ENCODE results near the gene DOP1A. TPM values are rescaled to one million over a fixed set of nuclear protein-coding genes. Genes with fewer than 3 reads are reported as not detected.

Gene DOP1A
- polyA plus RNA-seq, 1 of the 3 experiments (the other 2 are of a cell fraction) = 3.4 TPM

- ChIA-PET POLR2A (no interaction called here), CTCF (interaction anchor here (0.7 kb wide), 1 partner anchor 122 kb away, joined by 5 read pairs; no protein-coding TSS in a partner anchor)
- no peak overlapping the region for H3K27ac ChIP-seq (ENCODE audit: low read depth in 2 of 2, low read length in 1 of 2)
- no peaks in the 10 kb centered on the region for H3K27me3 ChIP-seq (ENCODE audit: insufficient read depth)
- no peak overlapping the region for H3K9ac ChIP-seq
- TF ChIP-seq FOSL2 (IDR thresholded peaks at IDR 0.05; ENCODE audit: borderline replicate concordance, low read depth) (no peak), CHD2 (IDR thresholded peaks at IDR 0.05; ENCODE audit: low read length, partially characterized antibody) (no peak), JUND (IDR thresholded peaks at IDR 0.05) (no peak), USF2 (IDR thresholded peaks at IDR 0.05; ENCODE audit: borderline replicate concordance, low read depth, low read length) (no peak), POLR2AphosphoS5 (IDR thresholded peaks at IDR 0.05; ENCODE audit: low read depth, low read length) (no peak), GATA2 (CRISPR knock-in tag; IDR thresholded peaks at IDR 0.05) (no peak), EP300 (IDR thresholded peaks at IDR 0.05; ENCODE audit: borderline replicate concordance in 1 of 2, low read depth in 1 of 2, low read length in 1 of 2) (no peak), MXI1 (IDR thresholded peaks at IDR 0.05; ENCODE audit: low read depth, low read length) (no peak), TEAD4 (IDR thresholded peaks at IDR 0.05; ENCODE audit: borderline replicate concordance, insufficient read depth) (no peak), SMC3 (IDR thresholded peaks at IDR 0.05; ENCODE audit: low read depth, low read length) (no peak), RXRA (IDR thresholded peaks at IDR 0.05; ENCODE audit: borderline replicate concordance, low read depth) (no peak)
- 85% methylated on average over 3 of the region's 3 CpGs for WGBS (ENCODE audit: low lambda C conversion rate)
- H3K36me3 ChIP-seq (replicated peaks in 1 of 2; ENCODE audit: control insufficient read depth in 1 of 2, insufficient read depth in 2 of 2, low read length in 1 of 2) = no peaks in the 10 kb centered on the region
- no peak overlapping the region for H3K4me3 ChIP-seq (ENCODE audit: low read depth in 2 of 2, low read length in 1 of 2)
- peaks cover 0 to 6% of the 10 kb centered on the region in 2 experiments; a peak in 2 of 4 replicates for H3K4me1 ChIP-seq (ENCODE audit: control insufficient read depth in 1 of 2, insufficient read depth in 2 of 2, low read depth in 1 of 2, low read length in 1 of 2)
- peaks cover 7% of the 10 kb centered on the region; the same call in 1 of the 2 replicates for H3K79me2 ChIP-seq (ENCODE audit: insufficient read depth)
- H4K20me1 ChIP-seq (ENCODE audit: insufficient read depth) = no peaks in the 10 kb centered on the region
- H3K9me3 ChIP-seq = no peaks in the 10 kb centered on the region
- H2AFZ ChIP-seq (ENCODE audit: low read depth) = no peak overlapping the region
- H3F3A ChIP-seq (replicated peaks; ENCODE audit: insufficient read depth) = peaks cover 8% of the 10 kb centered on the region
- H3K9me2 ChIP-seq = no peaks in the 10 kb centered on the region
- no peak for DNase-seq
- no peak overlapping the region for H3K4me2 ChIP-seq
Observed at GRCh38 chr6:83092756-83093399, 25.4 kb downstream of the DOP1A start.

GRCh38 chr6:83096791-83097190, 29.3 kb downstream of the DOP1A start:
- no peak for DNase-seq
- no peaks in the 10 kb centered on the region for H3K27me3 ChIP-seq (ENCODE audit: insufficient read depth)
- H3K4me2 ChIP-seq = 0 out of 2 replicates have a peak overlapping the region, but pooled peaks have one; percentile 36
- peaks cover 8% of the 10 kb centered on the region for H3F3A ChIP-seq (replicated peaks; ENCODE audit: insufficient read depth)
- peaks cover 0 to 6% of the 10 kb centered on the region in 2 experiments; a peak in 2 of 4 replicates for H3K4me1 ChIP-seq (ENCODE audit: control insufficient read depth in 1 of 2, insufficient read depth in 2 of 2, low read depth in 1 of 2, low read length in 1 of 2)
- WGBS (ENCODE audit: low lambda C conversion rate) = 85% methylated on average over 2 of the region's 2 CpGs
- no peaks in the 10 kb centered on the region for H3K9me2 ChIP-seq
- CTCF ChIA-PET = interaction anchor here (1.4 to 4.4 kb wide), 3 partner anchors 12 to 30 kb away, joined by 4 to 22 read pairs (median 5); partner anchors contain the start of genes DOP1A and UBE3D
- H3K36me3 ChIP-seq (replicated peaks in 1 of 2; ENCODE audit: control insufficient read depth in 1 of 2, insufficient read depth in 2 of 2, low read length in 1 of 2) = peaks cover 4 to 8% of the 10 kb centered on the region in 2 experiments
- TF ChIP-seq RXRA (IDR thresholded peaks at IDR 0.05; ENCODE audit: borderline replicate concordance, low read depth) (no peak), POLR2AphosphoS5 (IDR thresholded peaks at IDR 0.05; ENCODE audit: low read depth, low read length) (no peak), USF1 (IDR thresholded peaks at IDR 0.05; ENCODE audit: borderline replicate concordance, low read depth) (no peak), USF2 (IDR thresholded peaks at IDR 0.05; ENCODE audit: borderline replicate concordance, low read depth, low read length) (no peak)
- TF ChIP-seq, protein P1, sequence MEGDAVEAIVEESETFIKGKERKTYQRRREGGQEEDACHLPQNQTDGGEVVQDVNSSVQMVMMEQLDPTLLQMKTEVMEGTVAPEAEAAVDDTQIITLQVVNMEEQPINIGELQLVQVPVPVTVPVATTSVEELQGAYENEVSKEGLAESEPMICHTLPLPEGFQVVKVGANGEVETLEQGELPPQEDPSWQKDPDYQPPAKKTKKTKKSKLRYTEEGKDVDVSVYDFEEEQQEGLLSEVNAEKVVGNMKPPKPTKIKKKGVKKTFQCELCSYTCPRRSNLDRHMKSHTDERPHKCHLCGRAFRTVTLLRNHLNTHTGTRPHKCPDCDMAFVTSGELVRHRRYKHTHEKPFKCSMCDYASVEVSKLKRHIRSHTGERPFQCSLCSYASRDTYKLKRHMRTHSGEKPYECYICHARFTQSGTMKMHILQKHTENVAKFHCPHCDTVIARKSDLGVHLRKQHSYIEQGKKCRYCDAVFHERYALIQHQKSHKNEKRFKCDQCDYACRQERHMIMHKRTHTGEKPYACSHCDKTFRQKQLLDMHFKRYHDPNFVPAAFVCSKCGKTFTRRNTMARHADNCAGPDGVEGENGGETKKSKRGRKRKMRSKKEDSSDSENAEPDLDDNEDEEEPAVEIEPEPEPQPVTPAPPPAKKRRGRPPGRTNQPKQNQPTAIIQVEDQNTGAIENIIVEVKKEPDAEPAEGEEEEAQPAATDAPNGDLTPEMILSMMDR (IDR thresholded peaks at IDR 0.05) = no peak
- no peak overlapping the region for H3K4me3 ChIP-seq (ENCODE audit: low read depth in 2 of 2, low read length in 1 of 2)
- H4K20me1 ChIP-seq (ENCODE audit: insufficient read depth) = no peaks in the 10 kb centered on the region
- POLR2A ChIA-PET = no interaction called here
- H3K27ac ChIP-seq (ENCODE audit: low read depth in 2 of 2, low read length in 1 of 2) = peak overlapping the region in 1 of 2 experiments; percentile 45; a peak in 2 of 4 replicates
- H3K9me3 ChIP-seq = no peaks in the 10 kb centered on the region
- H3K9ac ChIP-seq = no peak overlapping the region
- H2AFZ ChIP-seq (ENCODE audit: low read depth) = no peak overlapping the region
- H3K79me2 ChIP-seq (ENCODE audit: insufficient read depth) = peaks cover 7% of the 10 kb centered on the region; the same call in 1 of the 2 replicates

Measured in SK-N-SH (cell line).